H9 (cell line): ENCODE results near the gene ZSWIM6. TPM values are rescaled to one million over a fixed set of nuclear protein-coding genes. Genes with fewer than 3 reads are reported as not detected.

Source experiments
- DNase-seq: peaks from one replicate; pipeline ENCODE4 v3.0.0-alpha.2; 2017
- H2AFZ ChIP-seq: one replicate; pipeline ENCODE4 v1.6.1; 2013; ENCODE audit warnings: mild to moderate bottlenecking, low read length, control low read depth, moderate library complexity
- H2AK5ac ChIP-seq: 2 replicates; pipeline ENCODE4 v1.6.1; 2013; ENCODE audit warnings: low read length, control low read depth, mixed read lengths; ENCODE audit not compliant: insufficient read length
- H2BK120ac ChIP-seq: one replicate; pipeline ENCODE4 v1.6.1; 2013; ENCODE audit warnings: low read depth, mild to moderate bottlenecking, low read length, control low read depth, inconsistent platforms; ENCODE audit not compliant: poor library complexity, severe bottlenecking
- H2BK12ac ChIP-seq: 2 replicates; pipeline ENCODE4 v1.6.1; 2013; ENCODE audit warnings: low read length, control low read depth, mixed read lengths, low read depth; ENCODE audit not compliant: insufficient read length
- H2BK15ac ChIP-seq: 2 replicates; pipeline ENCODE4 v1.6.1; 2013; ENCODE audit warnings: low read depth, low read length, control low read depth
- H2BK20ac ChIP-seq: one replicate; pipeline ENCODE4 v1.6.1; 2013; ENCODE audit warnings: low read depth, mild to moderate bottlenecking, low read length, control low read depth, inconsistent platforms; ENCODE audit not compliant: poor library complexity, severe bottlenecking
- H2BK5ac ChIP-seq: 2 replicates; pipeline ENCODE4 v1.6.1; 2013; ENCODE audit warnings: low read length, control low read depth, mixed read lengths; ENCODE audit not compliant: insufficient read length
- H3K14ac ChIP-seq: 2 replicates; pipeline ENCODE4 v1.6.1; 2013; ENCODE audit warnings: low read length, control low read depth; ENCODE audit not compliant: insufficient read depth
- H3K18ac ChIP-seq: 2 replicates; pipeline ENCODE4 v1.6.1; 2013; ENCODE audit warnings: low read depth, mild to moderate bottlenecking, mixed read lengths, low read length, control low read depth; ENCODE audit not compliant: insufficient read length
- H3K23ac ChIP-seq: 2 replicates; pipeline ENCODE4 v1.6.1; 2013; ENCODE audit warnings: low read length, control low read depth, mixed read lengths, low read depth; ENCODE audit not compliant: insufficient read length
- H3K23me2 ChIP-seq: 2 replicates; pipeline ENCODE4 v1.6.1; 2013; ENCODE audit warnings: low read depth, mild to moderate bottlenecking, mixed read lengths, low read length, control low read depth; ENCODE audit not compliant: insufficient read length, poor library complexity, severe bottlenecking
- H3K27ac ChIP-seq: 2 replicates; pipeline ENCODE4 v1.5.1; 2013; ENCODE audit warnings: low read length, control low read depth, mixed read lengths, low read depth; ENCODE audit not compliant: insufficient read length
- H3K27me3 ChIP-seq: 2 replicates; pipeline ENCODE4 v1.6.1; 2013; ENCODE audit warnings: low read length, control low read depth, inconsistent platforms; ENCODE audit not compliant: insufficient read depth
- H3K4ac ChIP-seq: 2 replicates; pipeline ENCODE4 v1.6.1; 2013; ENCODE audit warnings: low read depth, mild to moderate bottlenecking, control low read depth, inconsistent platforms, low read length, moderate library complexity
- H3K4me1 ChIP-seq: 2 replicates; pipeline ENCODE4 v1.6.1; 2013; ENCODE audit warnings: low read length, control low read depth, inconsistent platforms; ENCODE audit not compliant: insufficient read depth
- H3K4me2 ChIP-seq: 2 replicates; pipeline ENCODE4 v1.6.1; 2013; ENCODE audit warnings: low read length, control low read depth, mixed read lengths; ENCODE audit not compliant: insufficient read length, insufficient read depth
- H3K56ac ChIP-seq: 2 replicates; pipeline ENCODE4 v1.6.1; 2013; ENCODE audit warnings: low read depth, mild to moderate bottlenecking, mixed read lengths, low read length, control low read depth; ENCODE audit not compliant: insufficient read length
- H3K79me1 ChIP-seq: 2 replicates; pipeline ENCODE4 v1.6.1; 2013; ENCODE audit warnings: low read depth, mild to moderate bottlenecking, moderate library complexity, low read length, control low read depth, inconsistent platforms; ENCODE audit not compliant: insufficient read depth, poor library complexity, severe bottlenecking
- H3K79me2 ChIP-seq: 2 replicates; pipeline ENCODE4 v1.6.1; 2013; ENCODE audit warnings: low read length, control low read depth, inconsistent platforms; ENCODE audit not compliant: insufficient read depth
- H3K9ac ChIP-seq: 2 replicates; pipeline ENCODE4 v1.6.1; 2013; ENCODE audit warnings: low read length, control low read depth, mixed read lengths; ENCODE audit not compliant: insufficient read length; ENCODE audit errors: extremely low read depth
- H3K9me3 ChIP-seq: one replicate; pipeline ENCODE4 v1.6.1; 2013; ENCODE audit warnings: low read depth, low read length, inconsistent platforms; ENCODE audit not compliant: control insufficient read depth
- H3T11ph ChIP-seq: one replicate; pipeline ENCODE4 v1.6.1; 2013; ENCODE audit warnings: mild to moderate bottlenecking, low read length, control low read depth, inconsistent platforms
- H4K20me1 ChIP-seq: one replicate; pipeline ENCODE4 v1.6.1; 2013; ENCODE audit not compliant: control insufficient read depth, insufficient read length, insufficient read depth
- H4K5ac ChIP-seq: 2 replicates; pipeline ENCODE4 v1.6.1; 2013; ENCODE audit warnings: low read depth, mild to moderate bottlenecking, mixed read lengths, low read length, control low read depth; ENCODE audit not compliant: insufficient read length
- H4K8ac ChIP-seq: replicated peaks from 2 replicates; pipeline ENCODE4 v1.6.1; 2013; ENCODE audit warnings: low read length, control low read depth, mixed read lengths, low read depth; ENCODE audit not compliant: insufficient read length
- H4K91ac ChIP-seq: 2 replicates; pipeline ENCODE4 v1.6.1; 2013; ENCODE audit warnings: low read depth, mild to moderate bottlenecking, moderate library complexity, mixed read lengths, low read length, control low read depth; ENCODE audit not compliant: insufficient read length
- H3K27ac Mint-ChIP-seq, 3 experiments: 2 replicates in 2 of 3; 3 replicates in 1 of 3; pipeline ENCODE4 v1.8.0; 2020 to 2021; ENCODE audit warnings: mixed read lengths in 3 of 3, mild to moderate bottlenecking in 1 of 3, moderate library complexity in 1 of 3
- H3K27me3 Mint-ChIP-seq: 2 replicates; pipeline ENCODE4 v1.8.0; 2021; ENCODE audit warnings: low read depth, mild to moderate bottlenecking, moderate library complexity, mixed read lengths
- H3K36me3 Mint-ChIP-seq, 3 experiments: 2 replicates in 2 of 3; 3 replicates in 1 of 3; pipeline ENCODE4 v1.8.0; 2020 to 2021; ENCODE audit warnings: low read depth in 3 of 3, mixed read lengths in 3 of 3; ENCODE audit not compliant: insufficient read depth in 1 of 3
- H3K4me1 Mint-ChIP-seq, 2 experiments: 2 replicates each; pipeline ENCODE4 v1.8.0; 2020; ENCODE audit warnings: mixed read lengths in 2 of 2
- H3K4me3 Mint-ChIP-seq, 2 experiments: 2 replicates in 1 of 2; 3 replicates in 1 of 2; pipeline ENCODE4 v1.8.0; 2020 to 2021; ENCODE audit warnings: mild to moderate bottlenecking in 2 of 2, mixed read lengths in 2 of 2, moderate library complexity in 1 of 2
- H3K9me3 Mint-ChIP-seq, 2 experiments: 2 replicates in 1 of 2; 3 replicates in 1 of 2; pipeline ENCODE4 v1.8.0; 2020; ENCODE audit warnings: mild to moderate bottlenecking in 2 of 2, mixed read lengths in 2 of 2, moderate library complexity in 1 of 2
- CTCF ChIP-seq: fragments of 200-600 bp; sonication (generic); conservative IDR thresholded peaks from 3 replicates; pipeline ENCODE4 v1.8.0; 2021; ENCODE audit warnings: antibody characterized with exemption, mild to moderate bottlenecking
- WGBS: extraction: QIAGEN DNeasy Blood & Tissue Kit; methylation state at CpG from one replicate; pipeline ENCODE4 v1.1.7; 2013; ENCODE audit warnings: missing lambda C conversion rate, low lambda C conversion rate, mixed read lengths; ENCODE audit not compliant: insufficient read length; ENCODE audit errors: extremely low coverage; 5-methylcytosine and 5-hydroxymethylcytosine counted together
- total RNA-seq: library from RNA; stranded (reverse); gene quantifications from 2 replicates; pipeline ENCODE4 v1.2.1, GENCODE V29; 2021

Gene ZSWIM6
- total RNA-seq, 1 experiment from 2014 or later = 11.5 TPM

DNA sequence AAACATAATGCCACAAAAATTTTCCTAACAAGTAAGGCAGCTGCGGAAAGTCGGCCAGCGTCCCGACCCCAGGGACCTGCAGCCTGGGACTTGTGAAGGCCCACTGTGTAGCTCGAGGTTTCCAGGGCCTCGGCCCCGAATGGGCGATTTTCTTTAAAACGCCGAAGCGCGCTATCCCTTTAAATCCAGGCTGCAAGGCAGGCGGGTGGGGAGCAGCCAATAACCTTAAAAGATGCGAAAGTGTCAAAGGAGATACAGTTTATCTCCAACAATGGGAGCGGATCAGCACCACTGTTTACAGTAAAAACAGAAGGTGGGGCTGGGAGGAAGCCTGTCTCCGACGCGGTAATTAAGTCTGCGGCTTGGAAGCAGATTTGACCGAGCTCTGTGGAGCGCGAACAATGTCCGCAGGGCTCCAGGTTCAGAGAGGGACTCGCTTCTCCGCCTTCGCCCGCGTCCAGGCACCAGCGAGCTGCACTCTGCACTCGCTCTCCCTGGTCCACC, 1.7 kb upstream of the ZSWIM6 start:
- Histone ChIP-seq H3K4ac (no peak overlapping the region), H3K79me2 (no peaks in the 10 kb centered on the region), H4K91ac (no peak overlapping the region), H3K4me2 (peak overlapping the region; percentile 67), H3K27me3 (peaks cover 37% of the 10 kb centered on the region), H3K23me2 (peaks cover 18% of the 10 kb centered on the region), H3K14ac (no peak overlapping the region), H2BK5ac (no peak overlapping the region), H2AFZ (no peak overlapping the region), H3K56ac (no peak overlapping the region), H2BK120ac (no peak overlapping the region), H2BK20ac (no peak overlapping the region), H2BK15ac (no peak overlapping the region), H3K18ac (no peak overlapping the region), H3K4me1 (peaks cover 5% of the 10 kb centered on the region; the same call in 1 of the 2 replicates), H3K9ac (no peak overlapping the region), H4K5ac (no peak overlapping the region), H4K20me1 (no peaks in the 10 kb centered on the region), H3K27ac (no peak overlapping the region), H3K79me1 (no peaks in the 10 kb centered on the region), H2BK12ac (no peak overlapping the region), H3K9me3 (no peaks in the 10 kb centered on the region), H3T11ph (no peak overlapping the region), H3K23ac (no peak overlapping the region), H4K8ac (no peak overlapping the region), H2AK5ac (no peak overlapping the region)
- TF ChIP-seq CTCF = no peak
- Mint-ChIP-seq H3K4me3 (peak overlapping the region; percentile 74 to 91), H3K4me1 (peaks cover 43 to 44% of the 10 kb centered on the region in 2 experiments), H3K9me3 (no peaks in the 10 kb centered on the region; a peak in 1 of 5 replicates), H3K27ac (no peak overlapping the region), H3K27me3 (peaks cover 68% of the 10 kb centered on the region), H3K36me3 (peaks cover 0 to 5% (median 0%) of the 10 kb centered on the region in 3 experiments; a peak in 2 of 7 replicates)
- peak; percentile 55 for DNase-seq
- no CpG with 5 or more reads among the region's 30 CpGs for WGBS
